ENCODE measurements around the gene GRAMD4. TPM values are rescaled to one million over a fixed set of nuclear protein-coding genes. Genes with fewer than 3 reads are reported as not detected.

GRAMD4 gene
- total RNA-seq, 3 donors from 2014 or later, result 28.4 to 85.6 (median 61.0) TPM

GRCh38 chr22:46684706-46685105 lies 64.5 kb downstream of the GRAMD4 start:
- Histone ChIP-seq H3K27me3 (no peaks in the 10 kb centered on the region), H3K27ac (peak overlapping the region; percentile 54 to 81), H3K9me3 (no peaks in the 10 kb centered on the region), H3K36me3 (no peaks in the 10 kb centered on the region), H3K4me3 (no peak overlapping the region), H3K4me1 (no peaks in the 10 kb centered on the region)
- TF ChIP-seq POLR2AphosphoS5 (IDR thresholded peaks at IDR 0.05) (no peak), POLR2A (IDR thresholded peaks at IDR 0.05) (no peak)
- TF ChIP-seq, protein P1, sequence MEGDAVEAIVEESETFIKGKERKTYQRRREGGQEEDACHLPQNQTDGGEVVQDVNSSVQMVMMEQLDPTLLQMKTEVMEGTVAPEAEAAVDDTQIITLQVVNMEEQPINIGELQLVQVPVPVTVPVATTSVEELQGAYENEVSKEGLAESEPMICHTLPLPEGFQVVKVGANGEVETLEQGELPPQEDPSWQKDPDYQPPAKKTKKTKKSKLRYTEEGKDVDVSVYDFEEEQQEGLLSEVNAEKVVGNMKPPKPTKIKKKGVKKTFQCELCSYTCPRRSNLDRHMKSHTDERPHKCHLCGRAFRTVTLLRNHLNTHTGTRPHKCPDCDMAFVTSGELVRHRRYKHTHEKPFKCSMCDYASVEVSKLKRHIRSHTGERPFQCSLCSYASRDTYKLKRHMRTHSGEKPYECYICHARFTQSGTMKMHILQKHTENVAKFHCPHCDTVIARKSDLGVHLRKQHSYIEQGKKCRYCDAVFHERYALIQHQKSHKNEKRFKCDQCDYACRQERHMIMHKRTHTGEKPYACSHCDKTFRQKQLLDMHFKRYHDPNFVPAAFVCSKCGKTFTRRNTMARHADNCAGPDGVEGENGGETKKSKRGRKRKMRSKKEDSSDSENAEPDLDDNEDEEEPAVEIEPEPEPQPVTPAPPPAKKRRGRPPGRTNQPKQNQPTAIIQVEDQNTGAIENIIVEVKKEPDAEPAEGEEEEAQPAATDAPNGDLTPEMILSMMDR (IDR thresholded peaks at IDR 0.05), result no peak
- intact Hi-C loops (cut with DNase I; ENCODE audit: low total_unique reads), result loop anchor here (10.0 kb wide), 1 partner anchor 1810 kb away; no protein-coding TSS in a partner anchor
- DNase-seq (ENCODE audit: low spot score in 2 of 2), result no peak

GRCh38 chr22:46686221-46687047 lies 66.2 kb downstream of the GRAMD4 start:
- H3K36me3 ChIP-seq, result no peaks in the 10 kb centered on the region
- no peak for DNase-seq (ENCODE audit: low spot score in 2 of 2)
- H3K27me3 ChIP-seq, result no peaks in the 10 kb centered on the region
- H3K9me3 ChIP-seq, result no peaks in the 10 kb centered on the region
- H3K27ac ChIP-seq, result peak overlapping the region; percentile 29 to 81
- TF ChIP-seq, protein P1 (IDR thresholded peaks at IDR 0.05), result no peak
- no peaks in the 10 kb centered on the region for H3K4me1 ChIP-seq
- no peak overlapping the region for H3K4me3 ChIP-seq
- intact Hi-C loops (cut with DNase I; ENCODE audit: low total_unique reads), result loop anchor here (10.0 kb wide), 1 partner anchor 1812 kb away; no protein-coding TSS in a partner anchor

DNA sequence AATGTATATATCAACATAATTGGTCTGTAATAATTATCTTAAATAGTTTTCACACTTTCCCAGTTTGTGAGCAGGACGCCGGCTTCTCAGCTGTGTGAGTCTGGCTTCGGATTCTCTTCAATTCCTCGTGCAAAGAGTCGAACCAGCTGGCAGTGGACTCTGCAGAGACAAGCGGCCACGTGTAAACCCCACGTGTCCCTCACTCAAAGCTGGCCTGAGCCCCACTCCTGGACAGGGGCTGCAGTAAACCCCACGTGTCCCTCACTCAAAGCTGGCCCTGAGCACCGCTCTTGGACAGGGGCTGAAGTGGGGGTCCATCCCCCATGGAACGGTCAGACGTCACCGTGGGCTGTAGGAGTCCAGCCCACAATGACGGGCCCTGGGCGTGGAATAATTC lies 66.9 kb downstream of the GRAMD4 start:
- peak overlapping the region in 1 of 2 donors; percentile 38 for H3K27ac ChIP-seq
- TF ChIP-seq POLR2AphosphoS5 (IDR thresholded peaks at IDR 0.05) (no peak), POLR2A (IDR thresholded peaks at IDR 0.05) (no peak)
- TF ChIP-seq, protein P1 (IDR thresholded peaks at IDR 0.05), result no peak
- no peaks in the 10 kb centered on the region for H3K36me3 ChIP-seq
- intact Hi-C loops (cut with DNase I; ENCODE audit: low total_unique reads), result loop anchor here (10.0 kb wide), 1 partner anchor 1812 kb away; no protein-coding TSS in a partner anchor
- no peak for DNase-seq (ENCODE audit: low spot score in 2 of 2)
- no peaks in the 10 kb centered on the region for H3K27me3 ChIP-seq
- no peaks in the 10 kb centered on the region for H3K9me3 ChIP-seq
- no peaks in the 10 kb centered on the region for H3K4me1 ChIP-seq
- no peak overlapping the region for H3K4me3 ChIP-seq

DNA sequence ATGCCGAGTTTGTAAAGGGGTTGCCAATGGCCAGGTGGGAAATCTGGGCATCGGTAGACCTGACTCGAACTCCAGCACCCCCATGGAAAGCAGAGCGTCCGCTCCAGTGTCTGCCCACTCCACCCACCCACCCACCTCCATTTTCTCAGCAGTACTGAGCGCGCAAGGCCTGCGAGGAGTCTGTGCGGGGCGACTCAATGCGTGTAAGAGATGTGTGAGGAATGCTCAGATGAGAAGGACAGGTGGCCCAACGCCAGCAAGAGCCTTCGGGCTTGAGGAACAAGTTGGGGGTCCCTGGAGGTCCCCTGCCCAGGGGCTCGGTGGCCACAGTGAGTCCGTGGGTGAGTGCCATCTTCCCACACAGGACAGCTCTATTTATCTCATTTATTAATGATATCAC lies 67.3 kb downstream of the GRAMD4 start:
- Histone ChIP-seq H3K27ac (peak overlapping the region in 1 of 2 donors; percentile 38), H3K27me3 (no peaks in the 10 kb centered on the region), H3K9me3 (no peaks in the 10 kb centered on the region), H3K4me3 (no peak overlapping the region), H3K4me1 (no peaks in the 10 kb centered on the region), H3K36me3 (no peaks in the 10 kb centered on the region)
- intact Hi-C loops (cut with DNase I; ENCODE audit: low total_unique reads), result loop anchor here (10.0 kb wide), 1 partner anchor 1813 kb away; no protein-coding TSS in a partner anchor
- TF ChIP-seq POLR2A (IDR thresholded peaks at IDR 0.05) (no peak), POLR2AphosphoS5 (IDR thresholded peaks at IDR 0.05) (no peak)
- TF ChIP-seq, protein P1 (IDR thresholded peaks at IDR 0.05), result no peak
- DNase-seq (ENCODE audit: low spot score in 2 of 2), result no peak

DNA sequence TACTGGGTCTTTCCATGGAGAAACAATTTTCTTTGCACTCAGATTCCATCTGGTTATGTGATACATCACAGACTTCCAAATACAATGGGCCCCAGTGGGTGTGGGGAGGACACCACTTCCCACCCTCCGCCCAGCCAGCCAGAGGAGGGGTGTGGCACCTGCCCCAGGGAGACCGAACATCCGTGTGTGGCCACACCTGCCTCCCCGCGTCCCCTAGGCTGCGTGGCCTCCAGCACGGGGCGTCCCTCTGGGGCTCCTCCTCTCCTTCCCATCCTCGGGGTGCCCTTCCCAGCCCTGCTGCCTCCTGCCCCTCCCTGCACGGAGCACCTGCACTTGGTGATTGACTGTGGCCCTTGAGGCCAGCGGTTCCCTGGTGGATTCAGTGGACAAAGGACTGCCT lies 68.8 kb downstream of the GRAMD4 start:
- Histone ChIP-seq H3K4me1 (no peaks in the 10 kb centered on the region), H3K27me3 (no peaks in the 10 kb centered on the region), H3K9me3 (no peaks in the 10 kb centered on the region), H3K27ac (no peak overlapping the region), H3K36me3 (no peaks in the 10 kb centered on the region), H3K4me3 (no peak overlapping the region)
- TF ChIP-seq, protein P1 (IDR thresholded peaks at IDR 0.05), result no peak
- no peak for TF ChIP-seq POLR2AphosphoS5 (IDR thresholded peaks at IDR 0.05)
- TF ChIP-seq POLR2A (IDR thresholded peaks at IDR 0.05), result no peak
- intact Hi-C loops (cut with DNase I; ENCODE audit: low total_unique reads), result loop anchor here (10.0 kb wide), 1 partner anchor 1814 kb away; no protein-coding TSS in a partner anchor
- no peak for DNase-seq (ENCODE audit: low spot score in 2 of 2)

Data from breast epithelium (tissue), 4 donors.